ENCODE results near the gene CKAP4. TPM values are rescaled to one million over a fixed set of nuclear protein-coding genes. Genes with fewer than 3 reads are reported as not detected.

The CKAP4 gene
- total and polyA plus RNA-seq, 2 of the 13 experiments (the other 11 are each of a cell fraction or from before 2014, with no cell fraction given) = 39.2 to 70.2 TPM

GRCh38 chr12:106195621-106196027, 52.2 kb downstream of the CKAP4 start (continued):
- no peak for TF ChIP-seq NR0B2 (CRISPR knock-in tag; IDR thresholded peaks at IDR 0.05)
- no peak for TF ChIP-seq ZNF672 (CRISPR knock-in tag; IDR thresholded peaks at IDR 0.05)
- TF ChIP-seq ZKSCAN8 (CRISPR knock-in tag; IDR thresholded peaks at IDR 0.05; ENCODE audit: borderline replicate concordance) = no peak
- no peak for TF ChIP-seq SRSF1 (optimal IDR thresholded peaks at IDR 0.05; ENCODE audit: low read depth, low read length)
- no peak for TF ChIP-seq MZF1 (CRISPR knock-in tag; IDR thresholded peaks at IDR 0.05; ENCODE audit: borderline replicate concordance)
- TF ChIP-seq ADNP (CRISPR knock-in tag; IDR thresholded peaks at IDR 0.05) = no peak
- TF ChIP-seq ZNF232 (CRISPR knock-in tag; IDR thresholded peaks at IDR 0.05; ENCODE audit: borderline replicate concordance) = no peak
- no peak for TF ChIP-seq RORA (CRISPR knock-in tag; IDR thresholded peaks at IDR 0.05)
- no peak for TF ChIP-seq ZNF17 (CRISPR knock-in tag; IDR thresholded peaks at IDR 0.05)
- TF ChIP-seq ZMYM3 (CRISPR knock-in tag; IDR thresholded peaks at IDR 0.05) = peak; percentile 72; the same call in 1 of the 2 replicates
- TF ChIP-seq NFE2L1 (CRISPR knock-in tag; IDR thresholded peaks at IDR 0.05; ENCODE audit: borderline replicate concordance) = no peak
- no peak for TF ChIP-seq YEATS2 (CRISPR knock-in tag; IDR thresholded peaks at IDR 0.05; ENCODE audit: borderline replicate concordance)
- TF ChIP-seq ZSCAN20 (CRISPR knock-in tag; IDR thresholded peaks at IDR 0.05; ENCODE audit: borderline replicate concordance) = no peak
- no peak for TF ChIP-seq MED8 (CRISPR knock-in tag; IDR thresholded peaks at IDR 0.05; ENCODE audit: insufficient replicate concordance)
- TF ChIP-seq HES4 (CRISPR knock-in tag; IDR thresholded peaks at IDR 0.05; ENCODE audit: borderline replicate concordance) = no peak
- peak; percentile 82; the same call in 1 of the 2 replicates for TF ChIP-seq ZNF292 (CRISPR knock-in tag; IDR thresholded peaks at IDR 0.05; ENCODE audit: borderline replicate concordance, low read depth)
- TF ChIP-seq ZNF547 (CRISPR knock-in tag; IDR thresholded peaks at IDR 0.05) = no peak
- TF ChIP-seq RFX3 (CRISPR knock-in tag; IDR thresholded peaks at IDR 0.05) = 0 out of 2 replicates have a peak, but pooled peaks have one; percentile 29
- TF ChIP-seq ZFP90 (CRISPR knock-in tag; IDR thresholded peaks at IDR 0.05; ENCODE audit: borderline replicate concordance) = no peak
- TF ChIP-seq SMYD3 (CRISPR knock-in tag; IDR thresholded peaks at IDR 0.05) = no peak
- no peak for TF ChIP-seq KLF15 (CRISPR knock-in tag; IDR thresholded peaks at IDR 0.05; ENCODE audit: borderline replicate concordance)
- no peak for TF ChIP-seq ZNF224 (CRISPR knock-in tag; IDR thresholded peaks at IDR 0.05)
- 0 out of 2 replicates have a peak, but pooled peaks have one; percentile 24 for TF ChIP-seq HOXD1 (CRISPR knock-in tag; IDR thresholded peaks at IDR 0.05)
- no peak for TF ChIP-seq SP1 (IDR thresholded peaks at IDR 0.05)
- TF ChIP-seq SP1 (CRISPR knock-in tag; IDR thresholded peaks at IDR 0.05) = no peak
- no peak for TF ChIP-seq E2F1 (CRISPR knock-in tag; IDR thresholded peaks at IDR 0.05)
- no peak for TF ChIP-seq FLYWCH1 (CRISPR knock-in tag; IDR thresholded peaks at IDR 0.05)
- no peak for TF ChIP-seq ZBTB4 (CRISPR knock-in tag; IDR thresholded peaks at IDR 0.05; ENCODE audit: borderline replicate concordance)
- TF ChIP-seq HDAC6 (IDR thresholded peaks at IDR 0.05; ENCODE audit: low read depth, low read length) = no peak

All from HepG2 (cell line).